HepG2 (cell line): ENCODE measurements around the gene BPHL. TPM values are rescaled to one million over a fixed set of nuclear protein-coding genes. Genes with fewer than 3 reads are reported as not detected.
A peak's percentile ranks its signal among the peaks of the same experiment; 100 is the strongest.

Experiments
- ERF ChIP-seq: IDR thresholded peaks from 2 replicates; pipeline ENCODE4 v1.6.1; 2018; ENCODE audit warnings: missing biosample characterization, missing genetic modification reagents
- KDM5A ChIP-seq: fragments of 200-600 bp; sonication (generic); IDR thresholded peaks from 2 replicates; pipeline ENCODE4 v1.7.0; 2018; ENCODE audit warnings: antibody characterized with exemption, mild to moderate bottlenecking, low read length, borderline replicate concordance
- NCOR1 ChIP-seq: fragments of 200-600 bp; sonication (generic); IDR thresholded peaks from 2 replicates; pipeline ENCODE4 v1.7.0; 2017; ENCODE audit warnings: antibody characterized with exemption, low read length, borderline replicate concordance
- NR1H2 ChIP-seq: sonication (generic); formaldehyde crosslinking; IDR thresholded peaks from 2 replicates; pipeline ENCODE4 v1.8.1; 2022; ENCODE audit warnings: low read depth, missing genetic modification reagents, borderline replicate concordance
- NR3C1 ChIP-seq: sonication (generic); formaldehyde crosslinking; IDR thresholded peaks from 2 replicates; pipeline ENCODE4 v1.4.0; 2020; ENCODE audit warnings: missing genetic modification reagents
- PHF5A ChIP-seq: IDR thresholded peaks from one replicate; pipeline ENCODE4 v1.6.1; 2018; ENCODE audit warnings: low read depth, missing genetic modification reagents; ENCODE audit not compliant: unreplicated experiment
- PLSCR1 ChIP-seq: sonication (generic); formaldehyde crosslinking; IDR thresholded peaks from 2 replicates; pipeline ENCODE4 v1.5.0; 2020; ENCODE audit warnings: missing genetic modification reagents, mild to moderate bottlenecking, borderline replicate concordance
- POGZ ChIP-seq: sonication (generic); formaldehyde crosslinking; IDR thresholded peaks from 2 replicates; pipeline ENCODE4 v1.4.0; 2020; ENCODE audit warnings: mild to moderate bottlenecking, missing genetic modification reagents
- SALL1 ChIP-seq: sonication (generic); formaldehyde crosslinking; IDR thresholded peaks from 2 replicates; pipeline ENCODE4 v1.8.0; 2022; ENCODE audit warnings: mild to moderate bottlenecking, missing genetic modification reagents
- TFDP2 ChIP-seq: sonication (generic); formaldehyde crosslinking; IDR thresholded peaks from 2 replicates; pipeline ENCODE4 v1.4.0; 2020; ENCODE audit warnings: missing genetic modification reagents
- YY1 ChIP-seq: IDR thresholded peaks from 2 replicates; pipeline ENCODE4 v1.6.1; 2011; ENCODE audit warnings: low read length, low read depth, moderate library complexity, mild to moderate bottlenecking; ENCODE audit not compliant: insufficient read depth, insufficient replicate concordance
- ZBTB38 ChIP-seq: sonication (generic); formaldehyde crosslinking; IDR thresholded peaks from 2 replicates; pipeline ENCODE4 v1.5.1; 2020; ENCODE audit warnings: mild to moderate bottlenecking, missing genetic modification reagents
- ZFX ChIP-seq: sonication (generic); formaldehyde crosslinking; IDR thresholded peaks from 2 replicates; pipeline ENCODE4 v1.4.0; 2020; ENCODE audit warnings: mild to moderate bottlenecking, low read depth, missing genetic modification reagents, moderate library complexity
- ZMYM3 ChIP-seq: sonication (generic); formaldehyde crosslinking; IDR thresholded peaks from 2 replicates; pipeline ENCODE4 v1.5.1; 2020; ENCODE audit warnings: mild to moderate bottlenecking, missing genetic modification reagents
- ZNF331 ChIP-seq: sonication (generic); formaldehyde crosslinking; IDR thresholded peaks from 2 replicates; pipeline ENCODE4 v1.4.0; 2020; ENCODE audit warnings: missing genetic modification reagents
- polyA plus RNA-seq, 8 experiments: library from polyadenylated mRNA; depleted of rRNA in 3 of 8; stranded (reverse) in 7 of 8; unstranded in 1 of 8; fragments of >200 nt; fragmentation: Illumina TruSeq in 4 of 8; extraction: Trizol in 4 of 8; gene quantifications; 2 replicates each; pipeline versions ENCODE4 v1.2.1 to v1.2.3, GENCODE V29; 2011 to 2016; ENCODE audit warnings: low read depth in 4 of 8, missing spikeins in 1 of 8, mixed read lengths in 1 of 8; ENCODE audit not compliant: insufficient read depth in 1 of 8
- total RNA-seq, 5 experiments: library from RNA; depleted of rRNA; stranded (reverse); fragments of >200 nt; fragmentation: Illumina TruSeq; extraction: Trizol; gene quantifications; 2 replicates each; pipeline ENCODE4 v1.2.3, GENCODE V29; 2016; ENCODE audit warnings: low read depth in 1 of 5
- TF ChIP-seq, protein P1 (sequence below): sonication (generic); formaldehyde crosslinking; conservative IDR thresholded peaks from 2 replicates; pipeline ENCODE4 v1.4.0; 2020; ENCODE audit warnings: mild to moderate bottlenecking, missing genetic modification reagents, moderate library complexity
- TF ChIP-seq, protein P2 (sequence below): IDR thresholded peaks from 2 replicates; pipeline ENCODE4 v1.6.1; 2016; ENCODE audit warnings: low read depth
- TF ChIP-seq, protein P3 (sequence below): sonication (generic); formaldehyde crosslinking; IDR thresholded peaks from 2 replicates; pipeline ENCODE4 v1.4.0; 2020; ENCODE audit warnings: mild to moderate bottlenecking, missing genetic modification reagents, borderline replicate concordance

Gene BPHL
- total and polyA plus RNA-seq, 2 of the 13 experiments (the other 11 are each of a cell fraction or from before 2014, with no cell fraction given): 37.8 to 39.5 TPM

DNA sequence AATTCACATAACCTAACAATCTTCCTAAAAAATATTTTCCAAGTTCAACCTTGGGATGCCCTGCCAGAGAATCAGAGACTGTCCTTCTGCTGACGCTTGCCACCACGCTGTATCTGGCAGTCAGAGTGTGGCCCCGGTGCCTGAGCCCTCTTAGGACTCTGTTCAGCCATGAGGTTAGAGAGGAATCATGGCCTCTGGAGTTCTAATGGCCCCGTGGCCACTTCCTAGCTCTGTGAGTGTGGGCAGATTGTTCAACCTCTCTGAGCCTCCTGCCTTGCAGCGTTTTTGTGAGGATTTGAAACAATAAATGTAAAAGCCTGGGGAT, 2.2 kb downstream of the BPHL start (continued):
- TF ChIP-seq, protein P1, sequence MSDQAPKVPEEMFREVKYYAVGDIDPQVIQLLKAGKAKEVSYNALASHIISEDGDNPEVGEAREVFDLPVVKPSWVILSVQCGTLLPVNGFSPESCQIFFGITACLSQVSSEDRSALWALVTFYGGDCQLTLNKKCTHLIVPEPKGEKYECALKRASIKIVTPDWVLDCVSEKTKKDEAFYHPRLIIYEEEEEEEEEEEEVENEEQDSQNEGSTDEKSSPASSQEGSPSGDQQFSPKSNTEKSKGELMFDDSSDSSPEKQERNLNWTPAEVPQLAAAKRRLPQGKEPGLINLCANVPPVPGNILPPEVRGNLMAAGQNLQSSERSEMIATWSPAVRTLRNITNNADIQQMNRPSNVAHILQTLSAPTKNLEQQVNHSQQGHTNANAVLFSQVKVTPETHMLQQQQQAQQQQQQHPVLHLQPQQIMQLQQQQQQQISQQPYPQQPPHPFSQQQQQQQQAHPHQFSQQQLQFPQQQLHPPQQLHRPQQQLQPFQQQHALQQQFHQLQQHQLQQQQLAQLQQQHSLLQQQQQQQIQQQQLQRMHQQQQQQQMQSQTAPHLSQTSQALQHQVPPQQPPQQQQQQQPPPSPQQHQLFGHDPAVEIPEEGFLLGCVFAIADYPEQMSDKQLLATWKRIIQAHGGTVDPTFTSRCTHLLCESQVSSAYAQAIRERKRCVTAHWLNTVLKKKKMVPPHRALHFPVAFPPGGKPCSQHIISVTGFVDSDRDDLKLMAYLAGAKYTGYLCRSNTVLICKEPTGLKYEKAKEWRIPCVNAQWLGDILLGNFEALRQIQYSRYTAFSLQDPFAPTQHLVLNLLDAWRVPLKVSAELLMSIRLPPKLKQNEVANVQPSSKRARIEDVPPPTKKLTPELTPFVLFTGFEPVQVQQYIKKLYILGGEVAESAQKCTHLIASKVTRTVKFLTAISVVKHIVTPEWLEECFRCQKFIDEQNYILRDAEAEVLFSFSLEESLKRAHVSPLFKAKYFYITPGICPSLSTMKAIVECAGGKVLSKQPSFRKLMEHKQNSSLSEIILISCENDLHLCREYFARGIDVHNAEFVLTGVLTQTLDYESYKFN (CRISPR knock-in tag): peak; percentile 41
- TF ChIP-seq ZNF331 (CRISPR knock-in tag): 0 out of 2 replicates have a peak, but pooled peaks have one; percentile 18
- no peak for TF ChIP-seq ZFX (CRISPR knock-in tag)
- no peak for TF ChIP-seq PLSCR1 (CRISPR knock-in tag)
- no peak for TF ChIP-seq POGZ (CRISPR knock-in tag)
- TF ChIP-seq ERF: 0 out of 2 replicates have a peak, but pooled peaks have one; percentile 5
- TF ChIP-seq NR3C1: no peak
- TF ChIP-seq, protein P2, sequence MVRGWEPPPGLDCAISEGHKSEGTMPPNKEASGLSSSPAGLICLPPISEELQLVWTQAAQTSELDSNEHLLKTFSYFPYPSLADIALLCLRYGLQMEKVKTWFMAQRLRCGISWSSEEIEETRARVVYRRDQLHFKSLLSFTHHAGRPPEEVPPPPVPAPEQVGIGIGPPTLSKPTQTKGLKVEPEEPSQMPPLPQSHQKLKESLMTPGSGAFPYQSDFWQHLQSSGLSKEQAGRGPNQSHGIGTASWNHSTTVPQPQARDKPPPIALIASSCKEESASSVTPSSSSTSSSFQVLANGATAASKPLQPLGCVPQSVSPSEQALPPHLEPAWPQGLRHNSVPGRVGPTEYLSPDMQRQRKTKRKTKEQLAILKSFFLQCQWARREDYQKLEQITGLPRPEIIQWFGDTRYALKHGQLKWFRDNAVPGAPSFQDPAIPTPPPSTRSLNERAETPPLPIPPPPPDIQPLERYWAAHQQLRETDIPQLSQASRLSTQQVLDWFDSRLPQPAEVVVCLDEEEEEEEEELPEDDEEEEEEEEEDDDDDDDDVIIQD (CRISPR knock-in tag): no peak
- peak; percentile 40; the same call in 1 of the 2 replicates for TF ChIP-seq KDM5A
- peak; percentile 74 for TF ChIP-seq NCOR1
- peak; percentile 66 for TF ChIP-seq YY1
- no peak for TF ChIP-seq NR1H2 (CRISPR knock-in tag)
- TF ChIP-seq ZBTB38 (CRISPR knock-in tag): peak; percentile 32; the same call in 1 of the 2 replicates
- TF ChIP-seq SALL1 (CRISPR knock-in tag): peak; percentile 73
- TF ChIP-seq TFDP2: no peak
- TF ChIP-seq, protein P3, sequence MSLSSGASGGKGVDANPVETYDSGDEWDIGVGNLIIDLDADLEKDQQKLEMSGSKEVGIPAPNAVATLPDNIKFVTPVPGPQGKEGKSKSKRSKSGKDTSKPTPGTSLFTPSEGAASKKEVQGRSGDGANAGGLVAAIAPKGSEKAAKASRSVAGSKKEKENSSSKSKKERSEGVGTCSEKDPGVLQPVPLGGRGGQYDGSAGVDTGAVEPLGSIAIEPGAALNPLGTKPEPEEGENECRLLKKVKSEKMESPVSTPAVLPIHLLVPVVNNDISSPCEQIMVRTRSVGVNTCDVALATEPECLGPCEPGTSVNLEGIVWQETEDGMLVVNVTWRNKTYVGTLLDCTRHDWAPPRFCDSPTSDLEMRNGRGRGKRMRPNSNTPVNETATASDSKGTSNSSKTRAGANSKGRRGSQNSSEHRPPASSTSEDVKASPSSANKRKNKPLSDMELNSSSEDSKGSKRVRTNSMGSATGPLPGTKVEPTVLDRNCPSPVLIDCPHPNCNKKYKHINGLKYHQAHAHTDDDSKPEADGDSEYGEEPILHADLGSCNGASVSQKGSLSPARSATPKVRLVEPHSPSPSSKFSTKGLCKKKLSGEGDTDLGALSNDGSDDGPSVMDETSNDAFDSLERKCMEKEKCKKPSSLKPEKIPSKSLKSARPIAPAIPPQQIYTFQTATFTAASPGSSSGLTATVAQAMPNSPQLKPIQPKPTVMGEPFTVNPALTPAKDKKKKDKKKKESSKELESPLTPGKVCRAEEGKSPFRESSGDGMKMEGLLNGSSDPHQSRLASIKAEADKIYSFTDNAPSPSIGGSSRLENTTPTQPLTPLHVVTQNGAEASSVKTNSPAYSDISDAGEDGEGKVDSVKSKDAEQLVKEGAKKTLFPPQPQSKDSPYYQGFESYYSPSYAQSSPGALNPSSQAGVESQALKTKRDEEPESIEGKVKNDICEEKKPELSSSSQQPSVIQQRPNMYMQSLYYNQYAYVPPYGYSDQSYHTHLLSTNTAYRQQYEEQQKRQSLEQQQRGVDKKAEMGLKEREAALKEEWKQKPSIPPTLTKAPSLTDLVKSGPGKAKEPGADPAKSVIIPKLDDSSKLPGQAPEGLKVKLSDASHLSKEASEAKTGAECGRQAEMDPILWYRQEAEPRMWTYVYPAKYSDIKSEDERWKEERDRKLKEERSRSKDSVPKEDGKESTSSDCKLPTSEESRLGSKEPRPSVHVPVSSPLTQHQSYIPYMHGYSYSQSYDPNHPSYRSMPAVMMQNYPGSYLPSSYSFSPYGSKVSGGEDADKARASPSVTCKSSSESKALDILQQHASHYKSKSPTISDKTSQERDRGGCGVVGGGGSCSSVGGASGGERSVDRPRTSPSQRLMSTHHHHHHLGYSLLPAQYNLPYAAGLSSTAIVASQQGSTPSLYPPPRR (CRISPR knock-in tag): no peak
- peak; percentile 88 for TF ChIP-seq ZMYM3
- TF ChIP-seq PHF5A (CRISPR knock-in tag): peak; percentile 16
